ENCODE measurements around the gene SSTR5.

DNA sequence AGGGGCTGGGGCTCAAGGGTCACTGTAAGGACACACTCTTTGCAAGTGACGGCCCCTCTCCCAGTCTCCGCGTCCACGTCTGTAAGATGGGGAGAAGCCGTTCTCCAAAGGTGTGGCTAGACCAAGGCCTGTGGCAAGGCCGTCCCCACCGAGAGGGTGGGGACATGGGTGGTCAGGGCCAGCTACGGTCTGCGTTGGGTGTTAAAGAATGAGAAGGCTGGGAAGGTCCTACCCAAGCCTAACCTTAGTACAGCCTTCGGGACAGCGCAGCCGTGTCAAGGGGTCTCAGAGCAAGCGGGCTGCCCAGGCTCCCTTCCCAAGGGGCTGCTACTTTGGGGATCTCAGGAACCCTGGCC, 21.6 kb downstream of the SSTR5 start:
- TF ChIP-seq, protein P1, sequence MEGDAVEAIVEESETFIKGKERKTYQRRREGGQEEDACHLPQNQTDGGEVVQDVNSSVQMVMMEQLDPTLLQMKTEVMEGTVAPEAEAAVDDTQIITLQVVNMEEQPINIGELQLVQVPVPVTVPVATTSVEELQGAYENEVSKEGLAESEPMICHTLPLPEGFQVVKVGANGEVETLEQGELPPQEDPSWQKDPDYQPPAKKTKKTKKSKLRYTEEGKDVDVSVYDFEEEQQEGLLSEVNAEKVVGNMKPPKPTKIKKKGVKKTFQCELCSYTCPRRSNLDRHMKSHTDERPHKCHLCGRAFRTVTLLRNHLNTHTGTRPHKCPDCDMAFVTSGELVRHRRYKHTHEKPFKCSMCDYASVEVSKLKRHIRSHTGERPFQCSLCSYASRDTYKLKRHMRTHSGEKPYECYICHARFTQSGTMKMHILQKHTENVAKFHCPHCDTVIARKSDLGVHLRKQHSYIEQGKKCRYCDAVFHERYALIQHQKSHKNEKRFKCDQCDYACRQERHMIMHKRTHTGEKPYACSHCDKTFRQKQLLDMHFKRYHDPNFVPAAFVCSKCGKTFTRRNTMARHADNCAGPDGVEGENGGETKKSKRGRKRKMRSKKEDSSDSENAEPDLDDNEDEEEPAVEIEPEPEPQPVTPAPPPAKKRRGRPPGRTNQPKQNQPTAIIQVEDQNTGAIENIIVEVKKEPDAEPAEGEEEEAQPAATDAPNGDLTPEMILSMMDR (IDR thresholded peaks at IDR 0.05; ENCODE audit: low read depth, low read length), result no peak
- TF ChIP-seq POLR2A (IDR thresholded peaks at IDR 0.05; ENCODE audit: extremely low read depth, insufficient read length), result no peak
- TF ChIP-seq, protein P2, sequence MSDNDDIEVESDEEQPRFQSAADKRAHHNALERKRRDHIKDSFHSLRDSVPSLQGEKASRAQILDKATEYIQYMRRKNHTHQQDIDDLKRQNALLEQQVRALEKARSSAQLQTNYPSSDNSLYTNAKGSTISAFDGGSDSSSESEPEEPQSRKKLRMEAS (IDR thresholded peaks at IDR 0.05; ENCODE audit: low read depth, low read length), result no peak
